Pancreas (tissue), 10 donors: ENCODE measurements around the gene ZNF512B. TPM values are rescaled to one million over a fixed set of nuclear protein-coding genes. Genes with fewer than 3 reads are reported as not detected.

Experiments
- ATAC-seq, 4 donors: fragments of 200-7000 bp; cut with Tn5 transposase; one replicate each; pipeline versions ENCODE4 v1.8.0 to v1.9.1; 2020; ENCODE audit warnings: mild to moderate bottlenecking in 4 of 4, moderate library complexity in 4 of 4
- DNase-seq, 6 donors: peaks; one replicate each; pipeline ENCODE4 v3.0.0-alpha.2; 2020
- FAIRE-seq: peaks from 2 replicates; lab custom pipeline; 2012; peaks lifted over from hg19 to GRCh38; lab: Jason Lieb, UNC
- H3K27ac ChIP-seq, 4 donors: fragments of 200-600 bp; sonication (generic); 1 replicate in 3 of 4; 2 replicates in 1 of 4; pipeline versions ENCODE4 v1.5.0 to v1.8.0; 2020
- H3K27me3 ChIP-seq, 4 donors: fragments of 200-600 bp; one replicate each; pipeline ENCODE4 v1.8.0; 2021
- H3K36me3 ChIP-seq, 3 donors: fragments of 200-600 bp; sonication (generic) in 1 of 3; one replicate each; pipeline versions ENCODE4 v1.5.0 to v1.8.0; 2020 to 2021
- H3K4me1 ChIP-seq, 3 donors: fragments of 200-600 bp; one replicate each; pipeline ENCODE4 v1.8.0; 2021
- H3K4me3 ChIP-seq, 4 donors: fragments of 200-600 bp; sonication (generic) in 2 of 4; one replicate each; pipeline versions ENCODE4 v1.5.0 to v1.8.0; 2020 to 2021
- H3K9me3 ChIP-seq, 4 donors: fragments of 200-600 bp; one replicate each; pipeline ENCODE4 v1.8.0; 2021
- WGBS, 2 donors: extraction: QIAGEN DNeasy Blood & Tissue Kit; methylation state at CpG; one replicate each; pipeline ENCODE4 v1.1.7; 2013; 5-methylcytosine and 5-hydroxymethylcytosine counted together
- intact Hi-C, 3 donors: fragments of 100-400 bp; cut with DNase I; formaldehyde crosslinking; loops; one replicate each; pipeline versions ENCODE4 v1.11.1 to v1.14.2; 2022
- polyA plus RNA-seq, 2 donors: library from polyadenylated mRNA; stranded (reverse); fragments of 200-250 nt; gene quantifications; one replicate each; pipeline ENCODE4 v1.2.3, GENCODE V29; 2013
- total RNA-seq, 6 donors: library from RNA; stranded (reverse); fragmentation: NEBNext Ultra II Directional in 4 of 6; extraction: Animal tissue kit (Norgen Biotek cat#: 25700) in 4 of 6; gene quantifications; one replicate each; pipeline versions ENCODE4 v1.2.1 to v1.2.4, GENCODE V29; 2021 to 2023
- TF ChIP-seq, protein P1 (sequence below), 4 donors: fragments of 200-600 bp; sonication (generic) in 3 of 4; IDR thresholded peaks; one replicate each; pipeline versions ENCODE4 v1.5.0 to v1.8.0; 2021; ENCODE audit warnings: antibody characterized with exemption in 4 of 4
- donor health status: healthy with polysubstance abuse.
- donor health status: DM: no; HTN: no; CAD: no; lungs with moderate emphysema.
- donor health status: DM: no; HTN: no; CAD: no.
- donor health status: control.
- donor health status: control.
- donor health status: Bipolar disorder and iron deficiency.
- donor health status: DM: yes; HTN: yes; CAD: no.
- donor health status: DM: no; HTN: no; CAD: no.
- donor health status: DM: no; HTN: no; CAD: no.
- donor health status: DM: yes; HTN: yes; CAD: no.

Gene ZNF512B
- total and polyA plus RNA-seq, 8 donors, result 8.5 to 22.0 (median 11.4) TPM

DNA sequence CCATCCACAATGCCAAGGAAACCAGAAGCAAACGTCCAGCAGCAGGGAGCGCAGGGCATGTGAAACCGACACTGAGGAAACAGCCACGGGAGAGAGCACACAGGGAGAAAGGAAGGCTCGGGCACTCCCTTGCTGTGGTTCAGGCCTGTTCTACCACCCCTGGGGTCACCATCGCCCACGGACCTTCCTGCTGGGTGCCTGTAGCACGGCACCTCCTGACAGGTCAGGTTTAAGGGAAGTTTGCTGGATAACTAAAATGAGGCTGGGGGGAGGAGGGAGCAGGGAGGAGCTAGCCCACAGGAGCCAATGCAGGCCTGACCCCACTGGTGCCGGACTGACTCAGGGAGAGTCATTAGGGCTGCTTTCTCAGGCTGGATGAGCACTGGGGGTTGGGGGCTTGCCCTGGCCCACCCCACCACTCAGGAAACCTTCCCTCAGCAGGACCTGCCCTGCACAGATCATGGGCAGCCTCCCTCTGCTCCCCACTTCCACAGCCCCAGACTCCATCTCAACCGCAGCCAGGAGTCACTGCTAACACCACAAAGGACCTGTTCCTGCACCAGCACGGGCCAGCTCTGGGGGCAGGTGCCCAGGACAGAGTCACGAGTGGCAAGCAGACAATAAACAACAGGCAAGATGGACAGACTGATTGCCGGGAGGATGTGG lies 15.8 kb downstream of the ZNF512B start:
- DNase-seq (peak in 2 of 6 donors; percentile 38 to 73), FAIRE-seq (no peak), ATAC-seq (no peak)
- Histone ChIP-seq H3K36me3 (no peaks in the 10 kb centered on the region), H3K4me1 (peaks cover 20 to 41% (median 20%) of the 10 kb centered on the region in 3 donors), H3K4me3 (no peak overlapping the region), H3K27me3 (no peaks in the 10 kb centered on the region), H3K27ac (no peak overlapping the region), H3K9me3 (no peaks in the 10 kb centered on the region)
- 60 to 67% methylated on average over 12 to 13 of the region's 13 CpGs for WGBS, 2 donors
- TF ChIP-seq, protein P1, sequence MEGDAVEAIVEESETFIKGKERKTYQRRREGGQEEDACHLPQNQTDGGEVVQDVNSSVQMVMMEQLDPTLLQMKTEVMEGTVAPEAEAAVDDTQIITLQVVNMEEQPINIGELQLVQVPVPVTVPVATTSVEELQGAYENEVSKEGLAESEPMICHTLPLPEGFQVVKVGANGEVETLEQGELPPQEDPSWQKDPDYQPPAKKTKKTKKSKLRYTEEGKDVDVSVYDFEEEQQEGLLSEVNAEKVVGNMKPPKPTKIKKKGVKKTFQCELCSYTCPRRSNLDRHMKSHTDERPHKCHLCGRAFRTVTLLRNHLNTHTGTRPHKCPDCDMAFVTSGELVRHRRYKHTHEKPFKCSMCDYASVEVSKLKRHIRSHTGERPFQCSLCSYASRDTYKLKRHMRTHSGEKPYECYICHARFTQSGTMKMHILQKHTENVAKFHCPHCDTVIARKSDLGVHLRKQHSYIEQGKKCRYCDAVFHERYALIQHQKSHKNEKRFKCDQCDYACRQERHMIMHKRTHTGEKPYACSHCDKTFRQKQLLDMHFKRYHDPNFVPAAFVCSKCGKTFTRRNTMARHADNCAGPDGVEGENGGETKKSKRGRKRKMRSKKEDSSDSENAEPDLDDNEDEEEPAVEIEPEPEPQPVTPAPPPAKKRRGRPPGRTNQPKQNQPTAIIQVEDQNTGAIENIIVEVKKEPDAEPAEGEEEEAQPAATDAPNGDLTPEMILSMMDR (IDR thresholded peaks at IDR 0.05), result no peak
- intact Hi-C loops, result no loop called here

DNA sequence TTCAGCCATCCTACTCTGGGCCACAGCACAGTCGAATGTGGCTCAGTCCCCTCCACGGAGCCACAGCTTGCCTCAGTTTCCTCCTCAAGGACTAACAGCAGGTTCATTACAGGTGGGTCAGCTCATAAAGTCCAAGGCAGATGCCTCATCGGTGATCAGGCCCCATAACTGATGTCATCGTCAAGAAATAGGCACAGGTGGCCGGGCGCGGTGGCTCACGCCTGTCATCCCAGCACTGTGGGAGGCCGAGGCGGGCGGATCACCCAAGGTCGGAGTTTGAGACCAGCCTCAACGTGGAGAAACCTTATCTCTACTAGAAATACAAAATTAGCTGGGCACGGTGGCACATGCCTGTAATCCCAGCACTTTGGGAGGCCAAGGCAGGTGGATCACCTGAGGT lies 17.0 kb downstream of the ZNF512B start:
- ATAC-seq (no peak), DNase-seq (peak in 2 of 6 donors; percentile 35 to 43)
- H3K4me1 ChIP-seq, result peaks cover 23 to 49% (median 23%) of the 10 kb centered on the region in 3 donors

DNA sequence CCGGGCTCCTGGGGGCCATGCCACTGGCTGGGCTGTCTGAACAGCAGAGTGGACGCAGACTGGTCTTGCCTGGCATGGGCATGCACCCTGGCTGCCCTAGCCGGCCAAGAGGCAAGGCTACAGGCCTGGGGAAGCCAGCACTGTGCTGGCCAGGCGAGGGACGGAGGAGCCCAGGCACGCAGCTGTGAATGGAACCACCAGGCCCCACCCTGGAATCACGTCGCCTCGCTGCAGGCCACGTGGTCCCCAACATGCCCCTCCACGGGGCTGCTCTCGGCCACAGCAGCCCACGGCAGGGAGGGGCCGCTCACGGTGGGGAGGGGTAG lies 17.6 kb downstream of the ZNF512B start:
- Histone ChIP-seq H3K9me3 (no peaks in the 10 kb centered on the region), H3K36me3 (no peaks in the 10 kb centered on the region), H3K27me3 (no peaks in the 10 kb centered on the region), H3K27ac (no peak overlapping the region), H3K4me1 (peaks cover 23 to 45% (median 23%) of the 10 kb centered on the region in 3 donors), H3K4me3 (no peak overlapping the region)
- ATAC-seq (no peak), FAIRE-seq (no peak), DNase-seq (peak in 2 of 6 donors; percentile 35 to 80)
- 74 to 80% methylated on average over 14 to 15 of the region's 15 CpGs for WGBS, 2 donors
- TF ChIP-seq, protein P1 (IDR thresholded peaks at IDR 0.05), result no peak
- intact Hi-C loops, result no loop called here

More for the DNA sequence above, 17.0 kb downstream of the ZNF512B start:
- Histone ChIP-seq H3K9me3 (no peaks in the 10 kb centered on the region), H3K27ac (no peak overlapping the region), H3K36me3 (no peaks in the 10 kb centered on the region), H3K4me3 (no peak overlapping the region), H3K27me3 (no peaks in the 10 kb centered on the region)
- 71 to 72% methylated on average over 14 of the region's 14 CpGs for WGBS, 2 donors
- no peak for FAIRE-seq
- intact Hi-C loops, result no loop called here
- TF ChIP-seq, protein P1 (IDR thresholded peaks at IDR 0.05), result no peak

DNA sequence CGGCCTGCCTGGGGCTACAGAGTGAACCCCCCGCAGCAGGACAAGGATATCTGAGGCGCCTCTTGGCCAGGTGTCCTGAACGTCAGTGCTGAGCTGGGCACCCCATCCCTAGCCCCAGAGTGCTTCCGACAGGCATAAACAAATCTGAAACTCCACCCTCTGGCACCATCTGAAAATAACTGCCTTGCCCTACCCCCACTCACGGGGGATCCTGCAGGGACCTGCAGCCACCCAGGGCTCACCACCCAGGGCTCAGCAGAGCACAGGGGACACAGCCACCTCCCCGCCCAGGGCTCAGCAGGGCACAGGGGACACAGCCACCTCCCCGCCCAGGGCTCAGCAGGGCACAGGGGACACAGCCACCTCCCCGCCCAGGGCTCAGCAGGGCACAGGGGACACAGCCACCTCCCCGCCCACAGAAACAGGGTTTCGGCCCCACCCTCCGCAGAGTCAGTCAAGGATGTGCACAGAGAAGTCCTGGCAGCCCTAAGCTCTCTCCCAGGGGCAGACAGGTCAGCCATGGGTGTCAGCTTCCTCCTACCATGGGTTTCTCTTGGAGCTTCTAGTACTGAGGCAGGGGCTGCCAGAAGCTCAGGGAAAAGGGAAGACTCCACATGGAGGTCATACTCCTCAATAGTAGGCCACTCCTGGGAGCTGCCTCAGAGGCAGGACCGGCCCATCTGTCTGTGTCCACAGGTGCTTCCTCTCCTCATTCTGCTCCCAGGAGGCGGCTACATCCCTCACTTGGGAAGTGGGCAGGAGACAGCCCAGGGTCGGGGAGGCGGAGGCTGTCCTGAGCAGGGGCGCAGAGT lies 18.1 kb downstream of the ZNF512B start:
- Histone ChIP-seq H3K4me1 (peaks cover 23 to 44% (median 23%) of the 10 kb centered on the region in 3 donors), H3K9me3 (no peaks in the 10 kb centered on the region), H3K36me3 (no peaks in the 10 kb centered on the region), H3K4me3 (no peak overlapping the region), H3K27me3 (no peaks in the 10 kb centered on the region), H3K27ac (no peak overlapping the region)
- intact Hi-C loops, result no loop called here
- FAIRE-seq, result no peak
- ATAC-seq, result no peak
- TF ChIP-seq, protein P1 (IDR thresholded peaks at IDR 0.05), result no peak
- WGBS, 2 donors, result 67 to 69% methylated on average over 16 to 17 of the region's 17 CpGs
- peak in 2 of 6 donors; percentile 41 to 55 for DNase-seq
